ENCODE measurements around the gene BMP6. TPM values are rescaled to one million over a fixed set of nuclear protein-coding genes. Genes with fewer than 3 reads are reported as not detected.

BMP6 gene
- total and polyA plus RNA-seq, 9 donors = 0.51 to 2.4 (median 1.4) TPM

Other genes with a start within 250 kb of the BMP6 start
- 1.4 TPM for gene DSP, start 184.4 kb upstream of the BMP6 start, total RNA-seq
- gene DSP, start 184.4 kb upstream of the BMP6 start, polyA plus RNA-seq (ENCODE audit: insufficient read depth in 1 of 8, insufficient read length in 8 of 8, low replicate concordance in 1 of 8) = 10 to 100 TPM in 1 of 8 donors, 1 to 10 TPM in 7; 2.0 to 58.5 (median 3.5) TPM
- 11.8 TPM for gene SNRNP48, start 135.9 kb upstream of the BMP6 start, total RNA-seq
- 10 to 100 TPM; 11.4 to 15.9 (median 12.9) TPM for gene SNRNP48, start 135.9 kb upstream of the BMP6 start, polyA plus RNA-seq (ENCODE audit: insufficient read depth in 1 of 8, insufficient read length in 8 of 8, low replicate concordance in 1 of 8)
- 167 TPM for gene TXNDC5, start 184.7 kb downstream of the BMP6 start, total RNA-seq
- 100 to 1,000 TPM in 6 of 8 donors, 10 to 100 TPM in 2; 90.0 to 178 (median 117) TPM for gene TXNDC5, start 184.7 kb downstream of the BMP6 start, polyA plus RNA-seq (ENCODE audit: insufficient read depth in 1 of 8, insufficient read length in 8 of 8, low replicate concordance in 1 of 8)

Measured in muscle of leg (tissue), 9 donors.